Smooth muscle cell of the umbilical artery (primary cell): ENCODE results near the gene DNAJB14. TPM values are rescaled to one million over a fixed set of nuclear protein-coding genes. Genes with fewer than 3 reads are reported as not detected.

Experiments
- total RNA-seq: library from RNA; depleted of rRNA; stranded (reverse); fragments of >200 nt; gene quantifications from 2 replicates; pipeline ENCODE4 v1.2.3, GENCODE V29; 2014

The DNAJB14 gene
- 45.3 and 48.4 TPM in 2 replicates for total RNA-seq

GRCh38 chr4:99946356-99947189, at the start of gene DNAJB14:
Gene DNAJB14, minus strand, starts transcription at chr4:99946618. Its CDS starts 47 bp downstream, at chr4:99946571.

GRCh38 chr4:99949999-99950912, 3.8 kb upstream of the DNAJB14 start, which contains the start of gene H2AZ1:
Gene H2AZ1, minus strand, starts transcription at chr4:99950275. Its CDS starts 105 bp downstream, at chr4:99950170.

DNA sequence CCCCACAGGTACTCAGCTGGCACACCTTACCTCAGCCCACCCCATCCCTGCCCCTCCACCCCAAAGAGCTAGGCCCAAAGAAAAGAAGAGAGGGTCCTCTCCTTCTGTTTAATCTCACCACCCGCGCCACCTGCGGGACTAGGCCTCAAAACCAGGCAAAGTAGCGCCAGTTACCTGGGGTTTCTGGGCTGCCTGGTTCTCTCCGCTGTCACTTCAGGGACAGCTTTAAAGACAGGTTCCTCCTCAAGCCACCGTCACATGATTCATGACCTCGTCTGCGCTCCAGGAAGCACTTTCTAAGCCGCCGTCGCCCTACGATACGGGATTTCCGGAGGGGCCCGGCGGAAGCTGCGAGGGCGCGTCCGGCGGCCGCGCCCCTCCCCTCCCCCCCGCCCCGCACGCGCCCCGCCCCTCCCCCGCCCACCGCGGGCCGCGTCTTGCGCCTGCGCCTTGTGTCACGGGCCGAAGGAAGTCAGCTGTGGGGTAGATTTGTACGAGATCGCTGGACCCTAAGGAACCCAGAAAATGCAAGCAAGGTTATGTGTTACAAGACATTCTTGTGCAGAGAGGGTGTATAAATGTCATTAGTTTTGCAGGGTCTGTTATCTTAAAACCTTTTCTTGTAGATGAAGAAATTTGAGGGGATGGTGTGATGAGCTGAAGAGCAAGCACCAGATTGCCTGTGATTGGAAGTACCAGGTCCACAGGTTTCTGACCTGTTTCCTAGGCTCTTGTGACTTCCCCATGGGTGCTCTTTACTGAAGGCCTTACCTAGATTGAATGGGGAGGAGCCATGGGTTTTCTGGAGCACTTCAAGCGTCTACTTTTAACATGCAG, 52.0 kb downstream of the DNAJB14 start, which contains the start of gene LAMTOR3:
LAMTOR3 (minus strand) TSS at position 267 of the 837 bp plus-strand sequence. CDS start 464 bp downstream, outside the sequence.

Other genes with a start within 250 kb of the DNAJB14 start
- gene DAPP1, start 129.8 kb downstream of the DNAJB14 start, total RNA-seq, result not detected in 2 replicates
- gene LAMTOR3, start 52.2 kb downstream of the DNAJB14 start, total RNA-seq, result 44.1 and 49.6 TPM in 2 replicates
- gene H2AZ1, start 3.7 kb upstream of the DNAJB14 start, total RNA-seq, result 174 and 179 TPM in 2 replicates
- gene DDIT4L, start 243.8 kb upstream of the DNAJB14 start, total RNA-seq, result 2.6 and 2.7 TPM in 2 replicates